H9 (cell line): Measurements from ENCODE around the gene NOLC1. TPM values are rescaled to one million over a fixed set of nuclear protein-coding genes. Genes with fewer than 3 reads are reported as not detected.

Experiments used
- DNase-seq: peaks from one replicate; pipeline ENCODE4 v3.0.0-alpha.2; 2017
- H2AFZ ChIP-seq: one replicate; pipeline ENCODE4 v1.6.1; 2013; ENCODE audit warnings: mild to moderate bottlenecking, low read length, control low read depth, moderate library complexity
- H2AK5ac ChIP-seq: 2 replicates; pipeline ENCODE4 v1.6.1; 2013; ENCODE audit warnings: low read length, control low read depth, mixed read lengths; ENCODE audit not compliant: insufficient read length
- H2BK120ac ChIP-seq: one replicate; pipeline ENCODE4 v1.6.1; 2013; ENCODE audit warnings: low read depth, mild to moderate bottlenecking, low read length, control low read depth, inconsistent platforms; ENCODE audit not compliant: poor library complexity, severe bottlenecking
- H2BK12ac ChIP-seq: 2 replicates; pipeline ENCODE4 v1.6.1; 2013; ENCODE audit warnings: low read length, control low read depth, mixed read lengths, low read depth; ENCODE audit not compliant: insufficient read length
- H2BK15ac ChIP-seq: 2 replicates; pipeline ENCODE4 v1.6.1; 2013; ENCODE audit warnings: low read depth, low read length, control low read depth
- H2BK20ac ChIP-seq: one replicate; pipeline ENCODE4 v1.6.1; 2013; ENCODE audit warnings: low read depth, mild to moderate bottlenecking, low read length, control low read depth, inconsistent platforms; ENCODE audit not compliant: poor library complexity, severe bottlenecking
- H2BK5ac ChIP-seq: 2 replicates; pipeline ENCODE4 v1.6.1; 2013; ENCODE audit warnings: low read length, control low read depth, mixed read lengths; ENCODE audit not compliant: insufficient read length
- H3K14ac ChIP-seq: 2 replicates; pipeline ENCODE4 v1.6.1; 2013; ENCODE audit warnings: low read length, control low read depth; ENCODE audit not compliant: insufficient read depth
- H3K18ac ChIP-seq: 2 replicates; pipeline ENCODE4 v1.6.1; 2013; ENCODE audit warnings: low read depth, mild to moderate bottlenecking, mixed read lengths, low read length, control low read depth; ENCODE audit not compliant: insufficient read length
- H3K23ac ChIP-seq: 2 replicates; pipeline ENCODE4 v1.6.1; 2013; ENCODE audit warnings: low read length, control low read depth, mixed read lengths, low read depth; ENCODE audit not compliant: insufficient read length
- H3K23me2 ChIP-seq: 2 replicates; pipeline ENCODE4 v1.6.1; 2013; ENCODE audit warnings: low read depth, mild to moderate bottlenecking, mixed read lengths, low read length, control low read depth; ENCODE audit not compliant: insufficient read length, poor library complexity, severe bottlenecking
- H3K27ac ChIP-seq: 2 replicates; pipeline ENCODE4 v1.5.1; 2013; ENCODE audit warnings: low read length, control low read depth, mixed read lengths, low read depth; ENCODE audit not compliant: insufficient read length
- H3K27me3 ChIP-seq: 2 replicates; pipeline ENCODE4 v1.6.1; 2013; ENCODE audit warnings: low read length, control low read depth, inconsistent platforms; ENCODE audit not compliant: insufficient read depth
- H3K4ac ChIP-seq: 2 replicates; pipeline ENCODE4 v1.6.1; 2013; ENCODE audit warnings: low read depth, mild to moderate bottlenecking, control low read depth, inconsistent platforms, low read length, moderate library complexity
- H3K4me1 ChIP-seq: 2 replicates; pipeline ENCODE4 v1.6.1; 2013; ENCODE audit warnings: low read length, control low read depth, inconsistent platforms; ENCODE audit not compliant: insufficient read depth
- H3K4me2 ChIP-seq: 2 replicates; pipeline ENCODE4 v1.6.1; 2013; ENCODE audit warnings: low read length, control low read depth, mixed read lengths; ENCODE audit not compliant: insufficient read length, insufficient read depth
- H3K56ac ChIP-seq: 2 replicates; pipeline ENCODE4 v1.6.1; 2013; ENCODE audit warnings: low read depth, mild to moderate bottlenecking, mixed read lengths, low read length, control low read depth; ENCODE audit not compliant: insufficient read length
- H3K79me1 ChIP-seq: 2 replicates; pipeline ENCODE4 v1.6.1; 2013; ENCODE audit warnings: low read depth, mild to moderate bottlenecking, moderate library complexity, low read length, control low read depth, inconsistent platforms; ENCODE audit not compliant: insufficient read depth, poor library complexity, severe bottlenecking
- H3K79me2 ChIP-seq: 2 replicates; pipeline ENCODE4 v1.6.1; 2013; ENCODE audit warnings: low read length, control low read depth, inconsistent platforms; ENCODE audit not compliant: insufficient read depth
- H3K9ac ChIP-seq: 2 replicates; pipeline ENCODE4 v1.6.1; 2013; ENCODE audit warnings: low read length, control low read depth, mixed read lengths; ENCODE audit not compliant: insufficient read length; ENCODE audit errors: extremely low read depth
- H3K9me3 ChIP-seq: one replicate; pipeline ENCODE4 v1.6.1; 2013; ENCODE audit warnings: low read depth, low read length, inconsistent platforms; ENCODE audit not compliant: control insufficient read depth
- H3T11ph ChIP-seq: one replicate; pipeline ENCODE4 v1.6.1; 2013; ENCODE audit warnings: mild to moderate bottlenecking, low read length, control low read depth, inconsistent platforms
- H4K20me1 ChIP-seq: one replicate; pipeline ENCODE4 v1.6.1; 2013; ENCODE audit not compliant: control insufficient read depth, insufficient read length, insufficient read depth
- H4K5ac ChIP-seq: 2 replicates; pipeline ENCODE4 v1.6.1; 2013; ENCODE audit warnings: low read depth, mild to moderate bottlenecking, mixed read lengths, low read length, control low read depth; ENCODE audit not compliant: insufficient read length
- H4K8ac ChIP-seq: replicated peaks from 2 replicates; pipeline ENCODE4 v1.6.1; 2013; ENCODE audit warnings: low read length, control low read depth, mixed read lengths, low read depth; ENCODE audit not compliant: insufficient read length
- H4K91ac ChIP-seq: 2 replicates; pipeline ENCODE4 v1.6.1; 2013; ENCODE audit warnings: low read depth, mild to moderate bottlenecking, moderate library complexity, mixed read lengths, low read length, control low read depth; ENCODE audit not compliant: insufficient read length
- H3K27ac Mint-ChIP-seq, 3 experiments: 2 replicates in 2 of 3; 3 replicates in 1 of 3; pipeline ENCODE4 v1.8.0; 2020 to 2021; ENCODE audit warnings: mixed read lengths in 3 of 3, mild to moderate bottlenecking in 1 of 3, moderate library complexity in 1 of 3
- H3K27me3 Mint-ChIP-seq: 2 replicates; pipeline ENCODE4 v1.8.0; 2021; ENCODE audit warnings: low read depth, mild to moderate bottlenecking, moderate library complexity, mixed read lengths
- H3K36me3 Mint-ChIP-seq, 3 experiments: 2 replicates in 2 of 3; 3 replicates in 1 of 3; pipeline ENCODE4 v1.8.0; 2020 to 2021; ENCODE audit warnings: low read depth in 3 of 3, mixed read lengths in 3 of 3; ENCODE audit not compliant: insufficient read depth in 1 of 3
- H3K4me1 Mint-ChIP-seq, 2 experiments: 2 replicates each; pipeline ENCODE4 v1.8.0; 2020; ENCODE audit warnings: mixed read lengths in 2 of 2
- H3K4me3 Mint-ChIP-seq, 2 experiments: 2 replicates in 1 of 2; 3 replicates in 1 of 2; pipeline ENCODE4 v1.8.0; 2020 to 2021; ENCODE audit warnings: mild to moderate bottlenecking in 2 of 2, mixed read lengths in 2 of 2, moderate library complexity in 1 of 2
- H3K9me3 Mint-ChIP-seq, 2 experiments: 2 replicates in 1 of 2; 3 replicates in 1 of 2; pipeline ENCODE4 v1.8.0; 2020; ENCODE audit warnings: mild to moderate bottlenecking in 2 of 2, mixed read lengths in 2 of 2, moderate library complexity in 1 of 2
- CTCF ChIP-seq: fragments of 200-600 bp; sonication (generic); conservative IDR thresholded peaks from 3 replicates; pipeline ENCODE4 v1.8.0; 2021; ENCODE audit warnings: antibody characterized with exemption, mild to moderate bottlenecking
- WGBS: extraction: QIAGEN DNeasy Blood & Tissue Kit; methylation state at CpG from one replicate; pipeline ENCODE4 v1.1.7; 2013; ENCODE audit warnings: missing lambda C conversion rate, low lambda C conversion rate, mixed read lengths; ENCODE audit not compliant: insufficient read length; ENCODE audit errors: extremely low coverage; 5-methylcytosine and 5-hydroxymethylcytosine counted together
- total RNA-seq: library from RNA; stranded (reverse); gene quantifications from 2 replicates; pipeline ENCODE4 v1.2.1, GENCODE V29; 2021

Gene NOLC1
- total RNA-seq, 1 experiment from 2014 or later = 171 TPM

- H3K27me3 ChIP-seq = no peaks in the 10 kb centered on the region
- H4K8ac ChIP-seq = no peak overlapping the region
- H3T11ph ChIP-seq = no peak overlapping the region
- Mint-ChIP-seq H3K27me3 (no peaks in the 10 kb centered on the region), H3K4me3 (no peak overlapping the region), H3K4me1 (peaks cover 2 to 3% of the 10 kb centered on the region in 2 experiments; a peak in 1 of 4 replicates), H3K27ac (no peak overlapping the region), H3K9me3 (no peaks in the 10 kb centered on the region), H3K36me3 (peaks cover 80 to 88% (median 86%) of the 10 kb centered on the region in 3 experiments)
- H3K14ac ChIP-seq = no peak overlapping the region
- H3K4me1 ChIP-seq = no peaks in the 10 kb centered on the region
- no peaks in the 10 kb centered on the region for H3K9me3 ChIP-seq
- H4K5ac ChIP-seq = no peak overlapping the region
- H3K18ac ChIP-seq = no peak overlapping the region
- peaks cover 13% of the 10 kb centered on the region; the same call in 1 of the 2 replicates for H3K79me2 ChIP-seq
- no peak overlapping the region for H3K23ac ChIP-seq
- no CpG with 5 or more reads among the region's 4 CpGs for WGBS
- no peak overlapping the region for H4K91ac ChIP-seq
- H3K79me1 ChIP-seq = peaks cover 12% of the 10 kb centered on the region
- DNase-seq = no peak
- no peak overlapping the region for H2AFZ ChIP-seq
- no peak overlapping the region for H2BK5ac ChIP-seq
- no peak overlapping the region for H2BK15ac ChIP-seq
- H3K27ac ChIP-seq = no peak overlapping the region
- H3K56ac ChIP-seq = no peak overlapping the region
- no peak overlapping the region for H2BK12ac ChIP-seq
- no peaks in the 10 kb centered on the region for H3K23me2 ChIP-seq
- no peak overlapping the region for H3K4me2 ChIP-seq
- H2BK120ac ChIP-seq = no peak overlapping the region
- TF ChIP-seq CTCF = no peak
- no peak overlapping the region for H2BK20ac ChIP-seq
- H4K20me1 ChIP-seq = no peaks in the 10 kb centered on the region
- no peak overlapping the region for H3K4ac ChIP-seq
- no peak overlapping the region for H3K9ac ChIP-seq
- no peak overlapping the region for H2AK5ac ChIP-seq
Observed at GRCh38 chr10:102141583-102142107, 10.5 kb upstream of the NOLC1 start.
